GM12874 (cell line): ENCODE results near the gene PGBD2.

Experiments used
- TF ChIP-seq, protein P1 (sequence below): IDR thresholded peaks from 2 replicates; pipeline ENCODE4 v1.5.1; 2011; ENCODE audit warnings: low read depth, mild to moderate bottlenecking, control low read depth, low read length, moderate library complexity; ENCODE audit not compliant: insufficient read depth

PGBD2 gene

DNA sequence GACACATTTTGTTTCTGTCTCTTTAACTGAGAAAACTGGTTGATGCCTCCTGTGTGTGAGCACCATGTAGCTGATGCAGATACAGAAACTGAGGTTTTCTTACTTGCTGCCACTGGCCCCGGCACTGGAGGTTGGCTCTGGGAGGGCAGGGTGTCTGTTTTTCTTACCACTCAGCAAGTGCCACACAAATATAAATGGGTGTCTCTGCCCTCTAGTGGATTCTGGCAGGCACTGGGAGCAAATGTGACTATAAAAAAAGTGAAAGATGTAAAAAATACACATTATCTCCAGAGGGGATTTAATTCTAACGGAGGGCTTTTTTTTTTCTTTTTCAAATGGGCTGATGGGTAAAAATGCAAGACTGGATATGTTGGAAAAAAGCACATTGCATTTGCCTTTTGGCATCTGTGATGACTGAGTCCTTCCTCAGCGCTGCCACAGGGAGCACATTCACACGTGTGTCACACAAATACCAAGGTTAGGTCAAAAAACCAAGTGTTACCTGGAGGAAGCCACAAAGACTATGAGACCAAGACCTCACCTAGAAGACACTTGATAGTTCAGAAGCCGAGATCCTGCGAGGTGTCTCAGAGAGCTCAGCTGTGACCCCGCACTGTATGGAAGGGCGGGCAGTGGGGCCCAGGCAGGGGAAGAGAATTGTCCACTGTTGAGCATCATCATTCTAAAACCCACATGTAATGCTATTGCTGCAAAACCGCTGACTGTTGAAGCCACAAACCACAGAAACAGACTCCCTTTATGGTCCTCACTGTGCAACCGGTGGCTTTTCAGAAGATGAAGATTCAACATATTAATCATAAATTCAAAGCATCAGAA lies 18.9 kb downstream of the PGBD2 start:
- TF ChIP-seq, protein P1, sequence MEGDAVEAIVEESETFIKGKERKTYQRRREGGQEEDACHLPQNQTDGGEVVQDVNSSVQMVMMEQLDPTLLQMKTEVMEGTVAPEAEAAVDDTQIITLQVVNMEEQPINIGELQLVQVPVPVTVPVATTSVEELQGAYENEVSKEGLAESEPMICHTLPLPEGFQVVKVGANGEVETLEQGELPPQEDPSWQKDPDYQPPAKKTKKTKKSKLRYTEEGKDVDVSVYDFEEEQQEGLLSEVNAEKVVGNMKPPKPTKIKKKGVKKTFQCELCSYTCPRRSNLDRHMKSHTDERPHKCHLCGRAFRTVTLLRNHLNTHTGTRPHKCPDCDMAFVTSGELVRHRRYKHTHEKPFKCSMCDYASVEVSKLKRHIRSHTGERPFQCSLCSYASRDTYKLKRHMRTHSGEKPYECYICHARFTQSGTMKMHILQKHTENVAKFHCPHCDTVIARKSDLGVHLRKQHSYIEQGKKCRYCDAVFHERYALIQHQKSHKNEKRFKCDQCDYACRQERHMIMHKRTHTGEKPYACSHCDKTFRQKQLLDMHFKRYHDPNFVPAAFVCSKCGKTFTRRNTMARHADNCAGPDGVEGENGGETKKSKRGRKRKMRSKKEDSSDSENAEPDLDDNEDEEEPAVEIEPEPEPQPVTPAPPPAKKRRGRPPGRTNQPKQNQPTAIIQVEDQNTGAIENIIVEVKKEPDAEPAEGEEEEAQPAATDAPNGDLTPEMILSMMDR: peak; percentile 53; the same call in 1 of the 2 replicates

DNA sequence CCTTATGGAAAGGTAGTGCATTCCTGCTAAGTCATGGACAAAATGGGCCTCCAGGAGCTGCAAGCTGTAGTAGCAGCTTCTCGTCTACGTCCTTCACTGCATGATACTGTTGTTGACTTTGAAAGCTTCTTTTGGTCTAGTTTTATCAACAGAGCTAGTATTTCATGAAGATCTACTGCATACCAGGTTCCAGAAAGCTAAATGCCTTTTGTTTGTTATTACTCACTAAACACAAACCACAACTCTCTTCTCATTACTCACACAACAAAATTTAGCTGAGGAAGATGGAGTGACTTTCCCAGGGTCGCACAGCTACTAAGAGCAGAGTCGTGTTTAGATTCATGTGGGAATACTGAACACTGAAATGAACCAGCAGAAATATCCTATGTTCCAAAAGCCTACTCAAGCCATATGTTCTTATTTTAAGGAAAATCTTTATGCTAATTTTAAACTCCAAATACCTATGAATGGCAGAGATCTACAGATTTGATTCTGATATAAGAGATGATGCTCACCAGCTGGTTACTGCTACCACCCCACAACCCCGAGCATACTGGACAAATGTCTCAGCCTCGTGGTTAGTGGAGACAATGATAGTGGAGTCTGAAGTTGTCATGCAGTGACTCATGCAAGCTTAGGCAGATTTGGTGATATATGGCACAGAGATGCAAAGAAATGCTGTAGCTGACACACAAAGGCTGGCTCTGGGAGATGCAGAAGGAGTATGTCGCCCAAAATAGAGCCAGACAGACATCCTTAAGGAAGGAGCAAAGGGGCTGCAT lies 20.6 kb downstream of the PGBD2 start:
- TF ChIP-seq, protein P1: no peak
